Pancreas (tissue), 10 donors: ENCODE results near the gene CD52. TPM values are rescaled to one million over a fixed set of nuclear protein-coding genes. Genes with fewer than 3 reads are reported as not detected.

Experiments
- ATAC-seq, 4 donors: fragments of 200-7000 bp; cut with Tn5 transposase; one replicate each; pipeline versions ENCODE4 v1.8.0 to v1.9.1; 2020; ENCODE audit warnings: mild to moderate bottlenecking in 4 of 4, moderate library complexity in 4 of 4
- DNase-seq, 6 donors: peaks; one replicate each; pipeline ENCODE4 v3.0.0-alpha.2; 2020
- FAIRE-seq: peaks from 2 replicates; lab custom pipeline; 2012; peaks lifted over from hg19 to GRCh38; lab: Jason Lieb, UNC
- H3K27ac ChIP-seq, 4 donors: fragments of 200-600 bp; sonication (generic); 1 replicate in 3 of 4; 2 replicates in 1 of 4; pipeline versions ENCODE4 v1.5.0 to v1.8.0; 2020
- H3K27me3 ChIP-seq, 4 donors: fragments of 200-600 bp; one replicate each; pipeline ENCODE4 v1.8.0; 2021
- H3K36me3 ChIP-seq, 3 donors: fragments of 200-600 bp; sonication (generic) in 1 of 3; one replicate each; pipeline versions ENCODE4 v1.5.0 to v1.8.0; 2020 to 2021
- H3K4me1 ChIP-seq, 3 donors: fragments of 200-600 bp; one replicate each; pipeline ENCODE4 v1.8.0; 2021
- H3K4me3 ChIP-seq, 4 donors: fragments of 200-600 bp; sonication (generic) in 2 of 4; one replicate each; pipeline versions ENCODE4 v1.5.0 to v1.8.0; 2020 to 2021
- H3K9me3 ChIP-seq, 4 donors: fragments of 200-600 bp; one replicate each; pipeline ENCODE4 v1.8.0; 2021
- CTCF ChIP-seq, 4 donors: fragments of 200-600 bp; sonication (generic) in 3 of 4; IDR thresholded peaks; one replicate each; pipeline versions ENCODE4 v1.5.0 to v1.8.0; 2021; ENCODE audit warnings: antibody characterized with exemption in 4 of 4
- WGBS, 2 donors: extraction: QIAGEN DNeasy Blood & Tissue Kit; methylation state at CpG; one replicate each; pipeline ENCODE4 v1.1.7; 2013; 5-methylcytosine and 5-hydroxymethylcytosine counted together
- intact Hi-C, 3 donors: fragments of 100-400 bp; cut with DNase I; formaldehyde crosslinking; loops; one replicate each; pipeline versions ENCODE4 v1.11.1 to v1.14.2; 2022
- polyA plus RNA-seq, 2 donors: library from polyadenylated mRNA; stranded (reverse); fragments of 200-250 nt; gene quantifications; one replicate each; pipeline ENCODE4 v1.2.3, GENCODE V29; 2013
- total RNA-seq, 6 donors: library from RNA; stranded (reverse); fragmentation: NEBNext Ultra II Directional in 4 of 6; extraction: Animal tissue kit (Norgen Biotek cat#: 25700) in 4 of 6; gene quantifications; one replicate each; pipeline versions ENCODE4 v1.2.1 to v1.2.4, GENCODE V29; 2021 to 2023
- donor health status: healthy with polysubstance abuse.
- donor health status: DM: no; HTN: no; CAD: no; lungs with moderate emphysema.
- donor health status: DM: no; HTN: no; CAD: no.
- donor health status: control.
- donor health status: control.
- donor health status: Bipolar disorder and iron deficiency.
- donor health status: DM: yes; HTN: yes; CAD: no.
- donor health status: DM: no; HTN: no; CAD: no.
- donor health status: DM: no; HTN: no; CAD: no.
- donor health status: DM: yes; HTN: yes; CAD: no.

CD52 gene
- total and polyA plus RNA-seq, 8 donors, result 0.98 to 13.0 (median 3.5) TPM

- Histone ChIP-seq H3K27me3 (peaks cover 0 to 18% (median 0%) of the 10 kb centered on the region in 4 donors), H3K4me1 (peaks cover 0 to 9% (median 0%) of the 10 kb centered on the region in 3 donors), H3K4me3 (no peak overlapping the region), H3K27ac (no peak overlapping the region), H3K36me3 (no peaks in the 10 kb centered on the region), H3K9me3 (no peaks in the 10 kb centered on the region)
- FAIRE-seq (no peak), ATAC-seq (no peak), DNase-seq (peak in 1 of 6 donors; percentile 66)
- intact Hi-C loops, result no loop called here
- TF ChIP-seq CTCF (IDR thresholded peaks at IDR 0.05), result no peak
- WGBS, 2 donors, result 77 to 84% methylated on average over 12 of the region's 12 CpGs
Observed at GRCh38 chr1:26361605-26362122, 43.9 kb downstream of the CD52 start.

GRCh38 chr1:26362331-26362730 is 44.6 kb downstream of the CD52 start:
- Histone ChIP-seq H3K36me3 (no peaks in the 10 kb centered on the region), H3K4me1 (peaks cover 0 to 9% (median 0%) of the 10 kb centered on the region in 3 donors), H3K4me3 (no peak overlapping the region), H3K9me3 (no peaks in the 10 kb centered on the region), H3K27ac (no peak overlapping the region), H3K27me3 (peaks cover 0 to 18% (median 0%) of the 10 kb centered on the region in 4 donors)
- 70 to 87% methylated on average over 3 of the region's 3 CpGs for WGBS, 2 donors
- no peak for TF ChIP-seq CTCF (IDR thresholded peaks at IDR 0.05)
- FAIRE-seq (no peak), ATAC-seq (no peak), DNase-seq (no peak)
- intact Hi-C loops, result no loop called here

GRCh38 chr1:26363549-26364448 is 46.0 kb downstream of the CD52 start:
- H3K36me3 ChIP-seq, result no peaks in the 10 kb centered on the region
- peak; percentile 84 to 96 (median 87) for TF ChIP-seq CTCF (IDR thresholded peaks at IDR 0.05)
- peak; percentile 60 to 94 (median 80) for DNase-seq
- H3K9me3 ChIP-seq, result no peaks in the 10 kb centered on the region
- 21 to 27% methylated on average over 26 of the region's 26 CpGs for WGBS, 2 donors
- intact Hi-C loops, result no loop called here
- FAIRE-seq, result no peak
- H3K27me3 ChIP-seq, result peaks cover 0 to 18% (median 0%) of the 10 kb centered on the region in 4 donors
- ATAC-seq, result peak; percentile 70 to 89 (median 84)
- peaks cover 0 to 9% (median 0%) of the 10 kb centered on the region in 3 donors for H3K4me1 ChIP-seq
- no peak overlapping the region for H3K27ac ChIP-seq
- H3K4me3 ChIP-seq, result no peak overlapping the region

- Histone ChIP-seq H3K4me1 (peaks cover 0 to 8% (median 0%) of the 10 kb centered on the region in 3 donors), H3K27ac (no peak overlapping the region), H3K4me3 (no peak overlapping the region), H3K36me3 (no peaks in the 10 kb centered on the region), H3K9me3 (no peaks in the 10 kb centered on the region), H3K27me3 (peaks cover 0 to 17% (median 0%) of the 10 kb centered on the region in 4 donors)
- ATAC-seq (no peak), DNase-seq (no peak), FAIRE-seq (no peak)
- 58 to 66% methylated on average over 9 of the region's 9 CpGs for WGBS, 2 donors
- intact Hi-C loops, result no loop called here
- no peak for TF ChIP-seq CTCF (IDR thresholded peaks at IDR 0.05)
Observed at GRCh38 chr1:26364956-26365355, 47.2 kb downstream of the CD52 start.
